ENCODE data around the gene PTGIS.

DNA sequence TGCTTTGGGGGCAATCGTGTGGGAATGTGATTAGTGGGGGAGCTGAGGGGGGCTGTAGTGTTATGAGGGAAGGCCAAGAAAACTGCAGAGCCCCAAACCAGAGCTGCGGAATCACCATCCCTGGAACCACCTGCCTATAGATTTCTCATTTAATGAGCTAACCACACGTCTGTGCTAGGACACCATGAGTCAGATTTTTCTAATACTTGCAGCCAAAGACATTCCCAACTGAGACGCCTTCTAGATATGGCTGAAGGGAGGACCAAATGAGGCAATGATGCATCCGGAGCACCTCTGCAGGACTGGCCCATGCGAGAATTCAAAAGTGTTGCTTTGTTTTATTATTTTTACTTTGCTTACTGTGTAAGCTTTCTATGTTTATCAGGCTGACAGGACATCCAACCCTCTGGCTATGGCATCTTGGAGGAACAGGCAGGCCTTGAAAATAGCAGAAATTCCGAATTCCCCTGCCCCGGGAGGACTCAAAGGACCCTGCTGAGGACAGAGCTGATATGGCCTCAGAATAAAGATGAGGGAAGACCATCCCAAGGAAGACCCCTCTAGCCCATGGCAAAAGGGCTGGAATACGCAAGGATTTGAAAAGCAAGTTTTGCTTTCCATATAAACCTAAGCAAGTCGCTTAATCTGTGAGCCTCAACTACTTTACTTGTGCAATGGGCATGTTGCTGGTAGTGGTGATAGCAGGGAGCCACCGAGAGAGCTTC is 3.1 kb upstream of the PTGIS start:
- TF ChIP-seq, protein P1, sequence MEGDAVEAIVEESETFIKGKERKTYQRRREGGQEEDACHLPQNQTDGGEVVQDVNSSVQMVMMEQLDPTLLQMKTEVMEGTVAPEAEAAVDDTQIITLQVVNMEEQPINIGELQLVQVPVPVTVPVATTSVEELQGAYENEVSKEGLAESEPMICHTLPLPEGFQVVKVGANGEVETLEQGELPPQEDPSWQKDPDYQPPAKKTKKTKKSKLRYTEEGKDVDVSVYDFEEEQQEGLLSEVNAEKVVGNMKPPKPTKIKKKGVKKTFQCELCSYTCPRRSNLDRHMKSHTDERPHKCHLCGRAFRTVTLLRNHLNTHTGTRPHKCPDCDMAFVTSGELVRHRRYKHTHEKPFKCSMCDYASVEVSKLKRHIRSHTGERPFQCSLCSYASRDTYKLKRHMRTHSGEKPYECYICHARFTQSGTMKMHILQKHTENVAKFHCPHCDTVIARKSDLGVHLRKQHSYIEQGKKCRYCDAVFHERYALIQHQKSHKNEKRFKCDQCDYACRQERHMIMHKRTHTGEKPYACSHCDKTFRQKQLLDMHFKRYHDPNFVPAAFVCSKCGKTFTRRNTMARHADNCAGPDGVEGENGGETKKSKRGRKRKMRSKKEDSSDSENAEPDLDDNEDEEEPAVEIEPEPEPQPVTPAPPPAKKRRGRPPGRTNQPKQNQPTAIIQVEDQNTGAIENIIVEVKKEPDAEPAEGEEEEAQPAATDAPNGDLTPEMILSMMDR (conservative IDR thresholded peaks at IDR 0.05), result no peak
- TF ChIP-seq EZH2 (IDR thresholded peaks at IDR 0.05; ENCODE audit: low read depth), result no peak

Measured in PC-9 (cell line).